GM21515 (cell line): ENCODE results near the gene PARL.
"Not testable (repeated sequence)": the region's sequence is repeated elsewhere in the genome, so short reads cannot be mapped to it uniquely, and the experiment has no call there.

Experiments used
- ATAC-seq: cut with Tn5 transposase; IDR thresholded peaks from one replicate; pipeline ENCODE4 v1.9.1; 2021; ENCODE audit not compliant: unreplicated experiment

PARL gene

GRCh38 chr3:183792976-183793375 lies 91.7 kb downstream of the PARL start:
- no peak for ATAC-seq

- no peak for ATAC-seq
These were observed 94.0 kb downstream of the PARL start for GRCh38 chr3:183790700-183791099.

- no peak for ATAC-seq
These were observed 94.9 kb downstream of the PARL start for GRCh38 chr3:183789826-183790225.

GRCh38 chr3:183784503-183784902 lies 100.2 kb downstream of the PARL start:
- not testable (repeated sequence) for ATAC-seq

GRCh38 chr3:183782576-183783276 lies 102.0 kb downstream of the PARL start:
- ATAC-seq, result no peak

GRCh38 chr3:183781246-183781645 lies 103.4 kb downstream of the PARL start:
- no peak for ATAC-seq

- no peak for ATAC-seq
These were observed 104.7 kb downstream of the PARL start for GRCh38 chr3:183779896-183780465.
